Subcutaneous abdominal adipose tissue (tissue), 5 donors: ENCODE data around the gene ZAR1L.
"Not testable (repeated sequence)": the region's sequence is repeated elsewhere in the genome, so short reads cannot be mapped to it uniquely, and the experiment has no call there.

Source experiments
- H3K27ac ChIP-seq: one replicate; pipeline ENCODE4 v1.7.0; 2013; ENCODE audit warnings: low read depth, mild to moderate bottlenecking, inconsistent platforms, low read length, moderate library complexity
- H3K27me3 ChIP-seq, 5 donors: one replicate each; pipeline ENCODE4 v1.7.0; 2013; ENCODE audit warnings: low read length in 5 of 5, inconsistent platforms in 1 of 5; ENCODE audit not compliant: control insufficient read depth in 5 of 5, insufficient read depth in 4 of 5
- H3K36me3 ChIP-seq, 5 donors: one replicate each; pipeline ENCODE4 v1.7.0; 2013; ENCODE audit warnings: low read length in 5 of 5; ENCODE audit not compliant: control insufficient read depth in 5 of 5, insufficient read depth in 5 of 5
- H3K4me1 ChIP-seq, 5 donors: one replicate each; pipeline ENCODE4 v1.7.0; 2013; ENCODE audit warnings: low read length in 5 of 5, mild to moderate bottlenecking in 3 of 5, moderate library complexity in 1 of 5; ENCODE audit not compliant: control insufficient read depth in 5 of 5, insufficient read depth in 5 of 5
- H3K4me3 ChIP-seq, 5 donors: one replicate each; pipeline ENCODE4 v1.7.0; 2013; ENCODE audit warnings: low read length in 5 of 5, low read depth in 1 of 5
- H3K9ac ChIP-seq, 5 donors: one replicate each; pipeline ENCODE4 v1.7.0; 2013; ENCODE audit warnings: low read length in 5 of 5, mild to moderate bottlenecking in 4 of 5, moderate library complexity in 3 of 5
- H3K9me3 ChIP-seq, 5 donors: one replicate each; pipeline ENCODE4 v1.7.0; 2013; ENCODE audit warnings: low read length in 5 of 5; ENCODE audit not compliant: control insufficient read depth in 5 of 5
- donor health status: healthy.
- donor health status: healthy.
- donor health status: healthy.
- donor health status: healthy.
- donor health status: healthy.

Gene ZAR1L

GRCh38 chr13:32315238-32316027 lies at the start of gene ZAR1L, which contains the start of gene BRCA2:
ZAR1L (minus strand) TSS chr13:32315363; CDS start chr13:32311925, 3,438 bp downstream.
BRCA2 (plus strand) TSS chr13:32315508; CDS start chr13:32316461, 953 bp downstream.
- Histone ChIP-seq H3K4me3 (peak within 1 kb of the TSS; percentile 87 to 96 (median 90)), H3K4me1 (peaks cover 0 to 20% (median 12%) of the 10 kb centered on the region in 5 donors), H3K27ac (peak within 1 kb of the TSS; percentile 98), H3K9ac (peak within 1 kb of the TSS; percentile 88 to 98 (median 97)), H3K9me3 (no peaks in the 10 kb centered on the region), H3K27me3 (no peaks in the 10 kb centered on the region), H3K36me3 (no peaks in the 10 kb centered on the region)

GRCh38 chr13:32362574-32362973 lies 47.4 kb upstream of the ZAR1L start:
- no peak overlapping the region for H3K27ac ChIP-seq
- H3K27me3 ChIP-seq, result no peaks in the 10 kb centered on the region
- H3K9me3 ChIP-seq, result no peaks in the 10 kb centered on the region
- H3K4me1 ChIP-seq, result no peaks in the 10 kb centered on the region
- H3K9ac ChIP-seq, result no peak overlapping the region
- no peaks in the 10 kb centered on the region for H3K36me3 ChIP-seq
- no peak overlapping the region for H3K4me3 ChIP-seq

DNA sequence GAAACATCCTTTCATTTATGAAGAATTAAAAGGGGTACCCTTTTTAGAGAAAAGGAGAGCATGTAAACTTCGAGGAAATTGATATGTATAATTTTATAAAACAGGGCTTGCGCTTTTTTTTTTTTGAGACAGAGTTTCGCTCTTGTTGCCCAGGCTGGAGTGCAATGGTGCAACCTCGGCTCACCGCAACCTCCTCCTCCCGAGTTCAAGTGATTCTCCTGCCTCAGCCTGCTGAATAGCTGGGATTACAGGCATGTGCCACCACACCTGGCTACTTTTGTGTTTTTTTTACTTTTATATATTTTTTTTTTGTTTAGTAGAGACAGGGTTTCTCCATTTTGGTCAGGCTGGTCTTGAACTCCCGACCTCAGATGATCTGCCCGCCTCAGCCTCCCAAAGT lies 40.8 kb upstream of the ZAR1L start:
- H3K36me3 ChIP-seq, H3K9me3 ChIP-seq: not testable (repeated sequence)

DNA sequence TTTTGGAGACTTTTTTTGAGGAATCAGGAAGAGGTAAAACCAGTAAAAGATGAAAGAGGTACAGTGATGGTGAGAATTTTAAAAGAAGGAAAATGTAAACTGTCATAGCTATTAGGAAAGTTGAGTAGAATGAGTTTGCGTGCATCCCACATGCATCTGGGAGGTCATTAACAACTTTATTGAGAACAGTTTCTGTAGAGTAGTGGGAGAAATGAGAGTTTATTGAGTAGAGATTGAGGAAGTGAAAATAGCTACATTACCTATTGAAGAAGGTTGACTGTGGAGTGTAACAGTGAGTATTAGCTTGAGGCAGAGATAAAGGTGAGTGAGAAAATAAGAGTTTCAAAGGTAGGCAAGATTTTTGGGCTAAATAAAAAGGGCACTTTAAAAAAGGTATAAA lies 38.9 kb upstream of the ZAR1L start:
- Histone ChIP-seq H3K36me3 (no peaks in the 10 kb centered on the region), H3K4me1 (no peaks in the 10 kb centered on the region), H3K9me3 (no peaks in the 10 kb centered on the region), H3K27me3 (no peaks in the 10 kb centered on the region), H3K9ac (no peak overlapping the region), H3K27ac (no peak overlapping the region), H3K4me3 (no peak overlapping the region)

More for the DNA sequence above, 40.8 kb upstream of the ZAR1L start:
- H3K4me3 ChIP-seq, H3K27ac ChIP-seq, H3K4me1 ChIP-seq, H3K27me3 ChIP-seq, H3K9ac ChIP-seq: not testable (repeated sequence)

DNA sequence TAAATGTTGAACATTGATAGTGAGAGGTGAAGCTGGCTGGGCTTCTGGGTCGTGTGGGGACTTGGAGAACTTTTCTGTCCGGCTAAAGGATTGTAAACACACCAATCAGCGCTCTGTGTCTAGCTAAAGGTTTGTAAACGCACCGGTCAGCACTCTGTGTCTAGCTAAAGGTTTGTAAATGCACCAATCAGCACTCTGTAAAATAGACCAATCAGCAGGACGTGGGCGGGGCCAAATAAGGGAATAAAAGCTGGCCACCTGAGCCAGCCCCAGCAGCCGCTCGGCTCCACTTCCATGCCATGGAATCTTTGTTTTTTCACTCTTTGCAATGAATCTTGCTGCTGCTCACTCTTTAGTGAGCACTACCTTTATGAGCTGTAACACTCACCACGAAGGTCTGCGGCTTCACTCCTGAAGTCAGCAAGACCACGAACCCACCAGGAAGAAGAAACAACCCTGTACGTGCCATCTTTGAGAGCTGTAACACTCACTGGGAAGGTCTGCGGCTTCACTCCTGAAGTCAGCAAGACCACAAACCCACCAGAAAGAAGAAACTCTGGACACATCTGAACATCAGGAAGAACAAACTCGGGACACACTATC lies 35.8 kb upstream of the ZAR1L start:
- H3K9ac ChIP-seq, H3K27ac ChIP-seq, H3K4me3 ChIP-seq, H3K9me3 ChIP-seq, H3K4me1 ChIP-seq, H3K27me3 ChIP-seq, H3K36me3 ChIP-seq: not testable (repeated sequence)

DNA sequence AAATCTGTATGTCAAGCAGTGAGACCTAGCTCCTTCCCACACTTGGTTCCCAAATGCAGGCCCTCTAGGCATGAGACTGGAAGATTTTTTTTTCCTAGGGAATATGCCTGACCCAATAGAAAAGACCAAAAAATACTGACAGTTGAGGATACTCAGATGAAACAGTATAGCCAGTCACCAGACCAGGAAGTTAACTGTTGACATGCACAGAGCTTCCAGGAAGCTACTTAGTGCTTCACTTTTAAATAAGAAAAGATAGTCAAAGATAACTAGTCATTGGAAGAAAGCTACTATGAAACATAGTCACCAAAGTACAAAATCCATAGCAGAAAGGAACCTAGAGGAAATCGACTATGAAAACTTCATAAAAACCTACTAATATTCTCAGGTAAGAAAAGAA lies 32.5 kb upstream of the ZAR1L start:
- Histone ChIP-seq H3K9me3 (no peaks in the 10 kb centered on the region), H3K36me3 (no peaks in the 10 kb centered on the region), H3K4me3 (no peak overlapping the region), H3K27ac (no peak overlapping the region), H3K9ac (no peak overlapping the region), H3K27me3 (no peaks in the 10 kb centered on the region), H3K4me1 (no peaks in the 10 kb centered on the region)

- Histone ChIP-seq H3K27me3 (no peaks in the 10 kb centered on the region), H3K9ac (no peak overlapping the region), H3K27ac (no peak overlapping the region), H3K9me3 (no peaks in the 10 kb centered on the region), H3K4me3 (no peak overlapping the region), H3K4me1 (peaks cover 0 to 4% (median 0%) of the 10 kb centered on the region in 5 donors), H3K36me3 (no peaks in the 10 kb centered on the region)
Measured at GRCh38 chr13:32340914-32341313, 25.8 kb upstream of the ZAR1L start.

- peaks cover 0 to 4% (median 0%) of the 10 kb centered on the region in 5 donors for H3K4me1 ChIP-seq
- no peaks in the 10 kb centered on the region for H3K9me3 ChIP-seq
- H3K27me3 ChIP-seq, result no peaks in the 10 kb centered on the region
- H3K9ac ChIP-seq, result no peak overlapping the region
- H3K36me3 ChIP-seq, result no peaks in the 10 kb centered on the region
- no peak overlapping the region for H3K27ac ChIP-seq
- no peak overlapping the region for H3K4me3 ChIP-seq
Measured at GRCh38 chr13:32334671-32335070, 19.5 kb upstream of the ZAR1L start.

DNA sequence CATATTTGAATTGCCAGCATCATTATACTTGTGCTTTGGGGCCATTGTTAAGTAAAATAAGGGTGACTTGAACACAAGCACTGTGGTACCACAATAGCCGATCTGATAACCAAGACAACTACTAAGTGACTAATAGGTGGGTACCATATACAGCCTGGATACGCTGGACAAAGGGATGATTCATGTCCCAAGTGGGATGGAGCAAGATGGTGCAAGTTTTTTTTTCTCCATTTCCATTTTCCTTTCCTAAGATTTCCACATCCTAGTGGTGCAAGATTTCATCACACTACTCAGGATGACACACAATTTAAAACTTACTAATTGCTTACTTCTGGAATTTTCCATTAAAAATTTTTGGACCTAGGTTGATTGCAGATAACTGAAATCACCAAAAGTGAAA lies 15.3 kb upstream of the ZAR1L start:
- no peak overlapping the region for H3K9ac ChIP-seq
- no peaks in the 10 kb centered on the region for H3K4me1 ChIP-seq
- no peaks in the 10 kb centered on the region for H3K9me3 ChIP-seq
- no peaks in the 10 kb centered on the region for H3K36me3 ChIP-seq
- no peak overlapping the region for H3K4me3 ChIP-seq
- H3K27me3 ChIP-seq, result no peaks in the 10 kb centered on the region
- H3K27ac ChIP-seq, result no peak overlapping the region

DNA sequence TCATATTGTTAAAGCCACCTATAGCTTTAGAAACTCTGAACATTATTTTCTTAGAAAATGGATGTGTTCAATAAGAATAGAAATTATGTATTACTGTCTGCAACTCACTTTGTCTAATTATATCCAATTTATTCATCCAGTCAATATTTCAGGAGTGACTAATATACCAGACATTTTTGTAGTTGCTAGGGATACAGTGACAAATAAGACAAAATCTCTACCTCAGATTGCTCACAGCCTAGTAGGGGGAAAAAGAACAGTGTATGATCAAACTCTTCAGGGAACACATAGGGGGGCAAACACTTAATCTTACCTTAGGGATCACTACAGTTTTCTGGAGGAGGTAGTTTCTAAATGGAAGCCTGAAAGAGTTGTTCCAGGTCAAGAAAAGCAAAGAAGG lies 8.7 kb upstream of the ZAR1L start:
- Histone ChIP-seq H3K9me3 (no peaks in the 10 kb centered on the region), H3K9ac (no peak overlapping the region), H3K36me3 (no peaks in the 10 kb centered on the region), H3K4me3 (no peak overlapping the region), H3K4me1 (no peaks in the 10 kb centered on the region), H3K27me3 (no peaks in the 10 kb centered on the region), H3K27ac (no peak overlapping the region)
